HG02571 (cell line): Measurements from ENCODE around the gene MT1M.

Source experiments
- ATAC-seq: cut with Tn5 transposase; IDR thresholded peaks from one replicate; pipeline ENCODE4 v1.9.1; 2021; ENCODE audit warnings: mild to moderate bottlenecking, moderate library complexity; ENCODE audit not compliant: unreplicated experiment

Gene MT1M

GRCh38 chr16:56625943-56626654, 6.4 kb upstream of the MT1M start:
- ATAC-seq: no peak

GRCh38 chr16:56626685-56627084, 5.8 kb upstream of the MT1M start:
- no peak for ATAC-seq

GRCh38 chr16:56628486-56629350, 3.7 kb upstream of the MT1M start:
- ATAC-seq: no peak

GRCh38 chr16:56629531-56629930, 2.9 kb upstream of the MT1M start:
- ATAC-seq: no peak

- peak; percentile 59 for ATAC-seq
These were observed 2.3 kb upstream of the MT1M start for GRCh38 chr16:56630134-56630533.

- no peak for ATAC-seq
These were observed 1.3 kb upstream of the MT1M start for GRCh38 chr16:56631197-56631596.

GRCh38 chr16:56631832-56632155, 665 bp upstream of the MT1M start:
- ATAC-seq: no peak

- no peak for ATAC-seq
These were observed 448 bp downstream of the MT1M start for GRCh38 chr16:56632848-56633365.

GRCh38 chr16:56633535-56633934, 1.1 kb downstream of the MT1M start:
- no peak for ATAC-seq

- ATAC-seq: no peak
These were observed 2.4 kb downstream of the MT1M start for GRCh38 chr16:56634715-56635440.

GRCh38 chr16:56635441-56635967, 3.0 kb downstream of the MT1M start:
- ATAC-seq: no peak

- no peak for ATAC-seq
These were observed 4.4 kb downstream of the MT1M start for GRCh38 chr16:56636616-56637413.

- no peak for ATAC-seq
These were observed 5.6 kb downstream of the MT1M start, which contains the start of gene MT1A for GRCh38 chr16:56637814-56638750. Gene MT1A (plus strand): TSS chr16:56638666. CDS start chr16:56638739, 73 bp downstream.

GRCh38 chr16:56639045-56639444, 6.6 kb downstream of the MT1M start:
- ATAC-seq: no peak

GRCh38 chr16:56640076-56640475, 7.6 kb downstream of the MT1M start:
- ATAC-seq: no peak

GRCh38 chr16:56641166-56641565, 8.7 kb downstream of the MT1M start:
- no peak for ATAC-seq

- peak; percentile 53 for ATAC-seq
These were observed 10.8 kb downstream of the MT1M start for GRCh38 chr16:56643080-56643778.

GRCh38 chr16:56643833-56644232, 11.4 kb downstream of the MT1M start:
- no peak for ATAC-seq

GRCh38 chr16:56645311-56645710, 12.9 kb downstream of the MT1M start:
- no peak for ATAC-seq
